Trophoblast cell (in vitro differentiated cells and primary cell): ENCODE measurements around the gene RTKN2.

Experiments
- DNase-seq, 2 donors: peaks; one replicate each; pipeline ENCODE4 v3.0.0-alpha.2; 2016
- H2AFZ ChIP-seq: 2 replicates; pipeline ENCODE4 v1.6.1; 2013; ENCODE audit warnings: low read length, moderate library complexity, mild to moderate bottlenecking; ENCODE audit not compliant: insufficient read depth, poor library complexity
- H2AK5ac ChIP-seq: 2 replicates; pipeline ENCODE4 v1.6.1; 2013; ENCODE audit warnings: mild to moderate bottlenecking, low read length
- H2BK120ac ChIP-seq: 2 replicates; pipeline ENCODE4 v1.6.1; 2013; ENCODE audit warnings: low read length, mild to moderate bottlenecking, moderate library complexity; ENCODE audit not compliant: insufficient read depth, poor library complexity
- H2BK12ac ChIP-seq: 2 replicates; pipeline ENCODE4 v1.6.1; 2013; ENCODE audit warnings: mild to moderate bottlenecking, low read length, moderate library complexity
- H2BK5ac ChIP-seq: 2 replicates; pipeline ENCODE4 v1.6.1; 2013; ENCODE audit warnings: low read length, low read depth, moderate library complexity, mild to moderate bottlenecking; ENCODE audit not compliant: poor library complexity
- H3K14ac ChIP-seq: 2 replicates; pipeline ENCODE4 v1.6.1; 2013; ENCODE audit warnings: mild to moderate bottlenecking, low read length
- H3K18ac ChIP-seq: 2 replicates; pipeline ENCODE4 v1.6.1; 2013; ENCODE audit warnings: mild to moderate bottlenecking, low read length
- H3K23ac ChIP-seq: 2 replicates; pipeline ENCODE4 v1.6.1; 2013; ENCODE audit warnings: low read length
- H3K27ac ChIP-seq: 2 replicates; pipeline ENCODE4 v1.5.1; 2013; ENCODE audit warnings: low read depth, mild to moderate bottlenecking, inconsistent platforms, low read length, moderate library complexity
- H3K27me3 ChIP-seq: 2 replicates; pipeline ENCODE4 v1.6.1; 2013; ENCODE audit warnings: inconsistent platforms, mild to moderate bottlenecking, low read length, moderate library complexity; ENCODE audit not compliant: insufficient read depth
- H3K36me3 ChIP-seq, 2 experiments: 1 replicate in 1 of 2; 2 replicates in 1 of 2; pipeline ENCODE4 v1.6.1; 2013; ENCODE audit warnings: low read length in 2 of 2, mild to moderate bottlenecking in 2 of 2, moderate library complexity in 1 of 2; ENCODE audit not compliant: insufficient read depth in 2 of 2, control insufficient read depth in 1 of 2
- H3K4ac ChIP-seq: 2 replicates; pipeline ENCODE4 v1.6.1; 2013; ENCODE audit warnings: low read depth, mild to moderate bottlenecking, low read length, moderate library complexity
- H3K4me1 ChIP-seq, 2 experiments: 1 replicate in 1 of 2; 2 replicates in 1 of 2; pipeline ENCODE4 v1.6.1; 2013; ENCODE audit warnings: low read length in 2 of 2, mild to moderate bottlenecking in 2 of 2, moderate library complexity in 1 of 2; ENCODE audit not compliant: insufficient read depth in 2 of 2, control insufficient read depth in 1 of 2
- H3K4me2 ChIP-seq: 2 replicates; pipeline ENCODE4 v1.6.1; 2013; ENCODE audit warnings: inconsistent platforms, mild to moderate bottlenecking, low read length, moderate library complexity
- H3K4me3 ChIP-seq: 2 replicates; pipeline ENCODE4 v1.5.1; 2013; ENCODE audit warnings: mild to moderate bottlenecking, low read depth, low read length, inconsistent platforms
- H3K79me1 ChIP-seq: one replicate; pipeline ENCODE4 v1.6.1; 2013; ENCODE audit warnings: low read length
- H3K79me2 ChIP-seq: 2 replicates; pipeline ENCODE4 v1.6.1; 2013; ENCODE audit warnings: low read length, mild to moderate bottlenecking; ENCODE audit not compliant: control insufficient read depth, insufficient read depth, poor library complexity
- H3K9ac ChIP-seq: 2 replicates; pipeline ENCODE4 v1.6.1; 2013; ENCODE audit warnings: mild to moderate bottlenecking, low read length
- H3K9me3 ChIP-seq: 2 replicates; pipeline ENCODE4 v1.6.1; 2013; ENCODE audit warnings: low read depth, mild to moderate bottlenecking, control low read depth, inconsistent platforms, low read length; ENCODE audit not compliant: insufficient read depth
- H4K12ac ChIP-seq: 2 replicates; pipeline ENCODE4 v1.6.1; 2013; ENCODE audit warnings: low read depth, mild to moderate bottlenecking, low read length, moderate library complexity
- H4K8ac ChIP-seq: 2 replicates; pipeline ENCODE4 v1.6.1; 2013; ENCODE audit warnings: low read depth, mild to moderate bottlenecking, low read length, moderate library complexity
- H4K91ac ChIP-seq: one replicate; pipeline ENCODE4 v1.6.1; 2013; ENCODE audit warnings: low read depth, mild to moderate bottlenecking, low read length, moderate library complexity
- WGBS: extraction: QIAGEN DNeasy Blood & Tissue Kit; methylation state at CpG from one replicate; pipeline ENCODE4 v1.1.7; 2013; ENCODE audit warnings: missing lambda C conversion rate; ENCODE audit not compliant: insufficient read length, insufficient coverage; ENCODE audit errors: extremely low coverage; 5-methylcytosine and 5-hydroxymethylcytosine counted together

RTKN2 gene

GRCh38 chr10:62175251-62175650 lies 93.4 kb downstream of the RTKN2 start:
- H2BK5ac ChIP-seq: no peak overlapping the region
- H3K4me1 ChIP-seq: no peaks in the 10 kb centered on the region
- no peak overlapping the region for H2AK5ac ChIP-seq
- H4K12ac ChIP-seq: no peak overlapping the region
- H3K4me2 ChIP-seq: no peak overlapping the region
- no peak overlapping the region for H3K9ac ChIP-seq
- H3K9me3 ChIP-seq: no peaks in the 10 kb centered on the region
- no peak overlapping the region for H2BK12ac ChIP-seq
- no peak overlapping the region for H3K4ac ChIP-seq
- no peak overlapping the region for H4K8ac ChIP-seq
- no peak overlapping the region for H3K14ac ChIP-seq
- no peaks in the 10 kb centered on the region for H3K36me3 ChIP-seq
- H3K27ac ChIP-seq: no peak overlapping the region
- no peak overlapping the region for H2BK120ac ChIP-seq
- DNase-seq: no peak
- H3K4me3 ChIP-seq: no peak overlapping the region
- no peak overlapping the region for H3K23ac ChIP-seq
- no CpG with 5 or more reads among the region's 2 CpGs for WGBS
- H3K27me3 ChIP-seq: no peaks in the 10 kb centered on the region
- no peaks in the 10 kb centered on the region for H3K79me2 ChIP-seq
- H3K18ac ChIP-seq: no peak overlapping the region
- no peak overlapping the region for H2AFZ ChIP-seq
- no peaks in the 10 kb centered on the region for H3K79me1 ChIP-seq
- no peak overlapping the region for H4K91ac ChIP-seq

- Histone ChIP-seq H2BK12ac (no peak overlapping the region), H3K27me3 (no peaks in the 10 kb centered on the region), H3K79me1 (no peaks in the 10 kb centered on the region), H3K18ac (no peak overlapping the region), H3K14ac (no peak overlapping the region), H3K4me3 (no peak overlapping the region), H3K36me3 (no peaks in the 10 kb centered on the region), H3K79me2 (no peaks in the 10 kb centered on the region), H2AFZ (no peak overlapping the region), H3K4me2 (no peak overlapping the region), H2BK5ac (no peak overlapping the region), H2BK120ac (no peak overlapping the region), H3K9ac (no peak overlapping the region), H3K23ac (no peak overlapping the region), H4K12ac (no peak overlapping the region), H3K4me1 (no peaks in the 10 kb centered on the region), H3K27ac (no peak overlapping the region), H2AK5ac (no peak overlapping the region), H3K4ac (no peak overlapping the region), H3K9me3 (no peaks in the 10 kb centered on the region), H4K91ac (no peak overlapping the region), H4K8ac (no peak overlapping the region)
- DNase-seq: no peak
Observed at GRCh38 chr10:62172465-62172864, 96.2 kb downstream of the RTKN2 start.

GRCh38 chr10:62171791-62172190 lies 96.9 kb downstream of the RTKN2 start:
- H3K4ac ChIP-seq: no peak overlapping the region
- no peak overlapping the region for H2AK5ac ChIP-seq
- no peak overlapping the region for H4K8ac ChIP-seq
- H3K14ac ChIP-seq: no peak overlapping the region
- H3K79me2 ChIP-seq: no peaks in the 10 kb centered on the region
- WGBS: no CpG with 5 or more reads among the region's 2 CpGs
- H3K4me1 ChIP-seq: no peaks in the 10 kb centered on the region
- H3K27me3 ChIP-seq: no peaks in the 10 kb centered on the region
- no peak overlapping the region for H4K91ac ChIP-seq
- no peak overlapping the region for H3K4me2 ChIP-seq
- H3K27ac ChIP-seq: no peak overlapping the region
- no peaks in the 10 kb centered on the region for H3K9me3 ChIP-seq
- no peak overlapping the region for H2BK120ac ChIP-seq
- no peak overlapping the region for H4K12ac ChIP-seq
- no peak for DNase-seq
- no peak overlapping the region for H3K23ac ChIP-seq
- no peak overlapping the region for H2AFZ ChIP-seq
- H3K79me1 ChIP-seq: no peaks in the 10 kb centered on the region
- H3K9ac ChIP-seq: no peak overlapping the region
- H3K36me3 ChIP-seq: no peaks in the 10 kb centered on the region
- H3K18ac ChIP-seq: no peak overlapping the region
- H2BK12ac ChIP-seq: no peak overlapping the region
- no peak overlapping the region for H2BK5ac ChIP-seq
- no peak overlapping the region for H3K4me3 ChIP-seq

GRCh38 chr10:62170732-62171131 lies 97.9 kb downstream of the RTKN2 start:
- Histone ChIP-seq H3K4me2 (no peak overlapping the region), H3K79me1 (no peaks in the 10 kb centered on the region), H3K9me3 (no peaks in the 10 kb centered on the region), H4K12ac (no peak overlapping the region), H3K79me2 (no peaks in the 10 kb centered on the region), H3K4me1 (no peaks in the 10 kb centered on the region), H3K4me3 (no peak overlapping the region), H4K91ac (no peak overlapping the region), H3K23ac (no peak overlapping the region), H3K9ac (no peak overlapping the region), H3K4ac (no peak overlapping the region), H2BK120ac (no peak overlapping the region), H2BK12ac (no peak overlapping the region), H2BK5ac (no peak overlapping the region), H3K14ac (no peak overlapping the region), H2AK5ac (no peak overlapping the region), H3K27me3 (no peaks in the 10 kb centered on the region), H3K18ac (no peak overlapping the region), H3K27ac (no peak overlapping the region), H3K36me3 (no peaks in the 10 kb centered on the region), H4K8ac (no peak overlapping the region), H2AFZ (no peak overlapping the region)
- no CpG with 5 or more reads among the region's 1 CpG for WGBS
- no peak for DNase-seq
